GM18907 (cell line): ENCODE data around the gene RAB34.
A peak's percentile ranks its signal among the peaks of the same experiment; 100 is the strongest.
"Not testable (repeated sequence)": the region's sequence is repeated elsewhere in the genome, so short reads cannot be mapped to it uniquely, and the experiment has no call there.

Experiments
- ATAC-seq: cut with Tn5 transposase; IDR thresholded peaks from one replicate; pipeline ENCODE4 v1.9.1; 2021; ENCODE audit warnings: mild to moderate bottlenecking, moderate library complexity; ENCODE audit not compliant: unreplicated experiment

Gene RAB34

GRCh38 chr17:28728364-28729200 lies 10.9 kb upstream of the RAB34 start, which contains the start of gene NEK8:
TSS of gene NEK8 (plus strand) at chr17:28728788. CDS start at chr17:28728814, 26 bp downstream.
- peak; percentile 39 for ATAC-seq

- peak; percentile 46 for ATAC-seq
Observed at GRCh38 chr17:28726627-28727491, 9.2 kb upstream of the RAB34 start.

GRCh38 chr17:28726226-28726626 lies 8.6 kb upstream of the RAB34 start, which contains the start of gene TLCD1:
TSS of gene TLCD1 (minus strand) at chr17:28726233. CDS start at chr17:28726097, 136 bp downstream.
- ATAC-seq: peak; percentile 6

GRCh38 chr17:28725660-28726225 lies 8.1 kb upstream of the RAB34 start:
- peak; percentile 1 for ATAC-seq

GRCh38 chr17:28725166-28725659 lies 7.5 kb upstream of the RAB34 start:
- no peak for ATAC-seq

- ATAC-seq: no peak
Observed at GRCh38 chr17:28724500-28725165, 7.0 kb upstream of the RAB34 start.

- not testable (repeated sequence) for ATAC-seq
Observed at GRCh38 chr17:28723836-28724499, 6.3 kb upstream of the RAB34 start.

GRCh38 chr17:28723159-28723835 lies 5.6 kb upstream of the RAB34 start:
- ATAC-seq: no peak

- ATAC-seq: no peak
Observed at GRCh38 chr17:28722417-28723158, 4.9 kb upstream of the RAB34 start.

GRCh38 chr17:28720997-28721329 lies 3.3 kb upstream of the RAB34 start:
- not testable (repeated sequence) for ATAC-seq

GRCh38 chr17:28720247-28720996 lies 2.8 kb upstream of the RAB34 start:
- no peak for ATAC-seq

GRCh38 chr17:28719021-28719433 lies 1.4 kb upstream of the RAB34 start:
- no peak for ATAC-seq

- no peak for ATAC-seq
Observed at GRCh38 chr17:28718333-28719020, 809 bp upstream of the RAB34 start.

- ATAC-seq: no peak
Observed at GRCh38 chr17:28716740-28717577, 709 bp downstream of the RAB34 start.

GRCh38 chr17:28715217-28715616 lies 2.5 kb downstream of the RAB34 start:
- ATAC-seq: no peak

GRCh38 chr17:28714281-28714680 lies 3.4 kb downstream of the RAB34 start:
- ATAC-seq: no peak
